Psoas muscle (tissue), 8 donors: Measurements from ENCODE around the gene LRRC8B. TPM values are rescaled to one million over a fixed set of nuclear protein-coding genes. Genes with fewer than 3 reads are reported as not detected.

Source experiments
- ATAC-seq, 4 donors: fragments of 200-7000 bp; cut with Tn5 transposase; one replicate each; pipeline ENCODE4 v1.9.1; 2020; ENCODE audit warnings: moderate library complexity in 3 of 4, mild to moderate bottlenecking in 2 of 4
- DNase-seq, 2 donors: peaks; one replicate each; pipeline ENCODE4 v3.0.0-alpha.2; 2020
- H3K27ac ChIP-seq: fragments of 200-600 bp; one replicate; pipeline ENCODE4 v1.8.0; 2022
- H3K27me3 ChIP-seq, 3 donors: fragments of 200-600 bp in 1 of 3; one replicate each; pipeline versions ENCODE4 v1.6.1 to v1.8.0; 2013 to 2022; ENCODE audit warnings: low read length in 2 of 3, mild to moderate bottlenecking in 2 of 3, moderate library complexity in 1 of 3; ENCODE audit not compliant: insufficient read depth in 3 of 3
- H3K36me3 ChIP-seq, 2 donors: fragments of 200-600 bp in 1 of 2; one replicate each; pipeline versions ENCODE4 v1.6.1 to v1.8.0; 2013 to 2022; ENCODE audit warnings: low read depth in 1 of 2, mild to moderate bottlenecking in 1 of 2, moderate library complexity in 1 of 2; ENCODE audit not compliant: insufficient read depth in 1 of 2
- H3K4me1 ChIP-seq: fragments of 200-600 bp; one replicate; pipeline ENCODE4 v1.8.0; 2022
- H3K4me3 ChIP-seq: fragments of 200-600 bp; one replicate; pipeline ENCODE4 v1.8.0; 2022; ENCODE audit warnings: mild to moderate bottlenecking
- H3K9me3 ChIP-seq: fragments of 200-600 bp; one replicate; pipeline ENCODE4 v1.8.0; 2022
- WGBS, 3 donors: extraction: QIAGEN DNeasy Blood & Tissue Kit; methylation state at CpG; one replicate each; pipeline versions ENCODE4 v1.1.6 to v1.1.7; 2013; 5-methylcytosine and 5-hydroxymethylcytosine counted together
- intact Hi-C, 2 donors: fragments of 100-400 bp; cut with DNase I; formaldehyde crosslinking; loops; one replicate each; pipeline versions ENCODE4 v1.11.0 to v1.14.2; 2022
- polyA plus RNA-seq, 3 donors: library from polyadenylated mRNA; stranded (reverse); fragments of 200-250 nt; gene quantifications; one replicate each; pipeline ENCODE4 v1.2.3, GENCODE V29; 2013
- total RNA-seq, 4 donors: library from RNA; stranded (reverse); fragmentation: NEBNext Ultra II Directional in 2 of 4; extraction: Animal tissue kit (Norgen Biotek cat#: 25700) in 2 of 4; gene quantifications; one replicate each; pipeline versions ENCODE4 v1.2.1 to v1.2.4, GENCODE V29; 2021 to 2023
- TF ChIP-seq, protein P1 (sequence below): fragments of 200-600 bp; IDR thresholded peaks from one replicate; pipeline ENCODE4 v1.8.0; 2022; ENCODE audit warnings: antibody characterized with exemption
- donor health status: healthy with polysubstance abuse.
- donor health status: DM: no; HTN: no; CAD: no; lungs with moderate emphysema.
- donor health status: Bipolar disorder and iron deficiency.
- donor health status: healthy.
- donor health status: DM: yes; HTN: yes; CAD: no.
- donor health status: DM: no; HTN: no; CAD: no.
- donor health status: DM: no; HTN: no; CAD: no.
- donor health status: DM: yes; HTN: yes; CAD: no.

Gene LRRC8B
- total and polyA plus RNA-seq, 7 donors: 2.7 to 21.6 (median 10.3) TPM

DNA sequence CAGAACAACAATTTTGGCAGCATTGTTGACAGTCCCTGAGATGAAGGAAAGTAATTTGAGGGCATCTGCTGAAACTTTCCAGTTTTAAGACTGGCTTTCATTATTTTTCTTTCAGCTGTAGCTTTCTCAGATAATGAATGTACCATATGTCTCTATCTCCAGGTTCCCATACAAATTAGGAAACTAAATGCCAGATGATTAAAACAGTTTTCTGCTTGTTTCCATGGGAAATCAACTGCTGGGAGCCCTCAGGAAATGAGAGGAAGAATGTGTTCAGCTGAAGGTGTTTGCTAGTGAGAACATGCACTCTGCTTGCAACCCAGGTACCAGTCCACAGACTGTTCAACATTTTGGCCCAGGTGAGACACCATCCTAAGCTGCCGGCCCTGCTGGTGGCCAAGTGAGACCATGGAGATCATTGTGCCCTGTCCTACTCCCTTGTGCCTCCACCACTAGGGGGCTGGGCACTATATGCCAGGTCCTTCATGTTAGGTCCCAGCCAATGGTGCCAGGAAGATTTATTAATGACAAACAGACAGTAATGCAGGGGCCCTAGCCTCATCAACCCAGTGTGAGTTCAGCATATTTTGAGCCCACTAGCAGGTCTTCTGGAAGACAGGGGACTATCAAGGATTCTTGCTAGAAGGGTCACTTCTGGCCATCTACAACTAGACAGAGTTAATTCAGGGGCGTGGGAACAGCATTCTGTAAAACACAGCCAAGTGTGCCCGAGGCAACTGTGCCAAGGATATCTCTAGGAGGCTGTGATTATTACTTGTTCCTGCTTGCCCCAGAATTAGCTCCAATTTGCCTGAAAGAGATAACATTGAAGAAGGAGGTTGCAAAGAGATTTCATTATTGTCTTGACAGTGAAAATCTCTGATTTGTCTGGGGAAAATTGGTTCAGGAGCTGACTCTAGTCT is 91.3 kb downstream of the LRRC8B start:
- intact Hi-C loops: no loop called here
- H3K4me1 ChIP-seq: no peaks in the 10 kb centered on the region
- H3K4me3 ChIP-seq: no peak overlapping the region
- ATAC-seq (peak in 2 of 4 donors; percentile 19 to 30), DNase-seq (peak in 1 of 2 donors; percentile 48)
- TF ChIP-seq, protein P1, sequence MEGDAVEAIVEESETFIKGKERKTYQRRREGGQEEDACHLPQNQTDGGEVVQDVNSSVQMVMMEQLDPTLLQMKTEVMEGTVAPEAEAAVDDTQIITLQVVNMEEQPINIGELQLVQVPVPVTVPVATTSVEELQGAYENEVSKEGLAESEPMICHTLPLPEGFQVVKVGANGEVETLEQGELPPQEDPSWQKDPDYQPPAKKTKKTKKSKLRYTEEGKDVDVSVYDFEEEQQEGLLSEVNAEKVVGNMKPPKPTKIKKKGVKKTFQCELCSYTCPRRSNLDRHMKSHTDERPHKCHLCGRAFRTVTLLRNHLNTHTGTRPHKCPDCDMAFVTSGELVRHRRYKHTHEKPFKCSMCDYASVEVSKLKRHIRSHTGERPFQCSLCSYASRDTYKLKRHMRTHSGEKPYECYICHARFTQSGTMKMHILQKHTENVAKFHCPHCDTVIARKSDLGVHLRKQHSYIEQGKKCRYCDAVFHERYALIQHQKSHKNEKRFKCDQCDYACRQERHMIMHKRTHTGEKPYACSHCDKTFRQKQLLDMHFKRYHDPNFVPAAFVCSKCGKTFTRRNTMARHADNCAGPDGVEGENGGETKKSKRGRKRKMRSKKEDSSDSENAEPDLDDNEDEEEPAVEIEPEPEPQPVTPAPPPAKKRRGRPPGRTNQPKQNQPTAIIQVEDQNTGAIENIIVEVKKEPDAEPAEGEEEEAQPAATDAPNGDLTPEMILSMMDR: peak; percentile 34
- H3K27ac ChIP-seq: no peak overlapping the region
- no peaks in the 10 kb centered on the region for H3K36me3 ChIP-seq
- WGBS, 3 donors: 31 to 45% (median 40%) methylated on average over 3 of the region's 3 CpGs
- H3K9me3 ChIP-seq: no peaks in the 10 kb centered on the region
- no peaks in the 10 kb centered on the region for H3K27me3 ChIP-seq

DNA sequence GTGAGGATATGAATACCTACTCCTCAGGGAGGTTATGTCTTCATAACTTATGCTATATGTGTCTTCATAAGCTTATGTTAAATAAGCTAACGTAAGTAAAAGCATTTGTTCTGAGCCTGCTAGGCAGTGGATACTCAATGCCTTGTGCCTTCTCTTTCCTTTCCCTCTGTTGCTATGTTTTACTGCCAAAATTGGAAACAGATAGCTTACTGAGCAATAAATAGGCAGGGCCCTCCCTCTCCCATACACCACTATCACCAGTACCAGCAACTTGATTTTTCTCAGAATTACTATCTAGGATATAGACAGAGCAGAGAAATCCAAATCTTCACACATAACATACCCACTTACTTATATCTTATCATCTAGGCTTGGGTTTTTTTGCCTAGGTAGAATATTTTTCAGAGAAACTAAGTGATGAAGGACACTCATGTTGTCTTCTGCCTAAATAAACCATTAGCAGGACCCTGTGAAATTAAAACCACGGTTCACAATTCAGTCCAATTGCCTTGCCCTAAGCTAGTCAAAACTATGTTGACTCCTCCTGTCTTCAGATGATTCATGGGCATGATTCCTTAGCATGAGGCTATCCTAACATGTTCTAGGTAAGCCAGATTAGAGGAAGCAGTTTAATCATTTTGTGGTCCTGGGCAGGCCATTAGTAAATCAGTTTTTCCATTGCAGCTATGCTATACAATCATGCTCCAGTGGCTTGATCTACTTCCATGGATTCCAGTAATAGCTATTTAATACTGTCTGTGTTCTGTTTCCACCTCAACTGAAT is 92.4 kb downstream of the LRRC8B start:
- Histone ChIP-seq H3K27me3 (no peaks in the 10 kb centered on the region), H3K4me3 (no peak overlapping the region), H3K4me1 (no peaks in the 10 kb centered on the region), H3K36me3 (no peaks in the 10 kb centered on the region), H3K27ac (no peak overlapping the region), H3K9me3 (no peaks in the 10 kb centered on the region)
- TF ChIP-seq, protein P1: no peak
- intact Hi-C loops: no loop called here
- 83 to 88% (median 83%) methylated on average over 2 of the region's 2 CpGs for WGBS, 3 donors
- ATAC-seq (no peak), DNase-seq (no peak)

DNA sequence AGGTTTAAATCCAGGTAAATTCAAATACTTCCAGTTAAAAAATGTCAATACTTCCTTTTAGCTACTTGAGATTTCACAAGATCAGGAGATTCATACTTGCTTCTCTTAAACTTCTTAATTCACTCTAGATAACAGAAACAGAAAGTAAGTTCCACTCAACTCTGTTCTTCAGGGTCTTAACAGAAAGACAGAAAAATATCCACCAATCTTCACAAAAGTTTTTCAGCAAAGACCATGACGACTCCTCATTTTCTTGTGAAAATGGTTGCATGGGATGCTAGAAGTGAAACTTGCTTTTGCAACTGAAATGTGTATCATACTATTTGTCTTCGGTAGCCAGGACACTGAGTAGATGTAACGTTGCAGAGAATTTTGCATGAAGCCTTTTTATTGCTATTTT is 96.0 kb downstream of the LRRC8B start:
- intact Hi-C loops: no loop called here
- Histone ChIP-seq H3K4me1 (no peaks in the 10 kb centered on the region), H3K4me3 (no peak overlapping the region), H3K36me3 (no peaks in the 10 kb centered on the region), H3K27ac (no peak overlapping the region), H3K9me3 (no peaks in the 10 kb centered on the region), H3K27me3 (no peaks in the 10 kb centered on the region)
- ATAC-seq (no peak), DNase-seq (no peak)
- TF ChIP-seq, protein P1: no peak
- WGBS, 3 donors: 87 to 92% (median 90%) methylated on average over 3 of the region's 3 CpGs

DNA sequence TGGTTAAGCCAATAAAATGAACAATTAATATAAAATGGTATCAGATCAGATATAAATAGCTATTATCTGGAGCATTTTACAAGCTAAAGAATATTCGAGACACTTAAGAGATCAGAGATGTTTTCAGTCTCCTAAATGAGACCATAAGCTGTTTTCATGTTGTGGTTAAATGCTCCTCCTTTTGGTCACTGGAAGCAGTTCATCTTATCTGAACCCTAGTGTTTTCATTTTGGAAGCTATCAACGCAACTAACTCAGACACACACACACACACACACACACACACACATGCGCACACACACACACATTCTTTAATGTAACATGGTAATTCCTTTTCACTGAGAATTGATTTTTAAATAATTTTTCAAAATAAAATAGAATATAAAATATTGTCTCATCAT is 98.3 kb downstream of the LRRC8B start:
- Histone ChIP-seq H3K4me1 (no peaks in the 10 kb centered on the region), H3K36me3 (no peaks in the 10 kb centered on the region), H3K4me3 (no peak overlapping the region), H3K9me3 (no peaks in the 10 kb centered on the region), H3K27me3 (no peaks in the 10 kb centered on the region), H3K27ac (no peak overlapping the region)
- intact Hi-C loops: no loop called here
- DNase-seq (no peak), ATAC-seq (no peak)
- WGBS, 3 donors: 59 to 74% (median 63%) methylated on average over 3 of the region's 3 CpGs
- TF ChIP-seq, protein P1: no peak
